ENCODE results near the gene MRRF.
A peak's percentile ranks its signal among the peaks of the same experiment; 100 is the strongest.

MRRF gene

GRCh38 chr9:122331523-122331927 lies 66.8 kb downstream of the MRRF start:
- DNase-seq (ENCODE audit: low read depth in 3 of 3, low spot score in 1 of 3): no peak

GRCh38 chr9:122332083-122332482 lies 67.4 kb downstream of the MRRF start:
- DNase-seq (ENCODE audit: low read depth in 3 of 3, low spot score in 1 of 3): no peak

DNA sequence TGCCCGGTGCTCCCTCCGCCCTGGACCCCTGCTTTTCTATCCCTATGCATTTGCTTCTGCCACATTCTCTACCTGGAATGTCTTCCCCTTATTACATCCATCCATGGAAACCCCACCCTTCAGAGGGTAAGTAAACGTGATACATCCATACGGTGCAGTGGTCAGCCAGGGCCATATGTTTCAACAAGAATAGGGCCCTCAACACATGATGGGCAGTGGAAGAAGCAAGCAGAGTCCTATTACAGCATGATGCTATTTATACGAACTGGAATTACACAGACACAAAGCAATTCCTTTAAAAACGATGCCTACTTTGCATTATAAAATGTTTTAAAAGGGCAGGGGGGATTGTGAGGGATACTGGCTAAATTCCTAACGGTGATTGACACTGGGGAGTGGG lies 68.0 kb downstream of the MRRF start:
- DNase-seq (ENCODE audit: low read depth in 3 of 3, low spot score in 1 of 3): no peak

GRCh38 chr9:122333169-122333808 lies 68.6 kb downstream of the MRRF start:
- no peak for DNase-seq (ENCODE audit: low read depth in 3 of 3, low spot score in 1 of 3)

DNA sequence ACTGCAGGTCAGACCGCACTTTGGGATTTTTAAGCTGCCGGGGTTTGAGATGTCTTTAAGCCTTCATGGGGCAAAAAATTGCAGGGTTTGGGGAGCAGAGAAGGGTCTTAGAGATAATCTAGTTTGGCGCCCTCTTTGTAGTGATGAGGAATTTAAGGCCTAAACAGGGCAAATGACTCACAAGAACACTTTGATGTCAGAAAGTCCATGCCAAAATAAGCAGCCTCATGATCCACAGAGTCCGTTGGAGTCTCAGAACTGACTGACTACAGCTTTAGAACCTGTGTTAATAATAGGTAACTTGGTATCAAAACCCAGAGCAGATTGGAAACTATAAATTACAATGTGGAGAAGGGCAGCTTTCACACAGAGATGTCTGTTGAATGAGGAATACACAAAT lies 70.2 kb downstream of the MRRF start:
- DNase-seq (ENCODE audit: low read depth in 3 of 3, low spot score in 1 of 3): no peak

DNA sequence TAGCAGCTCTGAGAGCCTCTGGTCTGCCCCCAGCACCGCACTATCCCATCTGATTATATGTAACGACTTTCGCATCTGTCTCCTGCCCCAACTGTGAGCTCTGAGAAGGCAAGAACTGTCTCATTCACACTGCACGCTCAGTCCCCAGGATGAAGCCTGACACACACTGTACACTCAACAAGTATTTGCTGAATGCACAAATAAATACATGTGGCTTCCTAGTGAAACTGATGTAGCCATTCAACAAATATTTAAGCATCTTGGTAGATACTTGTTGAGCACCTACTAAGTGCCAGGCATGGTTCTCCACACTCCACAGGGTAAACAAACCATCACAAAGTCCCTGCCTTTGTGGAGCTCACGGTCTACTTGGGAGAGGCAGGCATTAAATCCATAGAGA lies 71.5 kb downstream of the MRRF start:
- DNase-seq (ENCODE audit: low read depth in 3 of 3, low spot score in 1 of 3): no peak

DNA sequence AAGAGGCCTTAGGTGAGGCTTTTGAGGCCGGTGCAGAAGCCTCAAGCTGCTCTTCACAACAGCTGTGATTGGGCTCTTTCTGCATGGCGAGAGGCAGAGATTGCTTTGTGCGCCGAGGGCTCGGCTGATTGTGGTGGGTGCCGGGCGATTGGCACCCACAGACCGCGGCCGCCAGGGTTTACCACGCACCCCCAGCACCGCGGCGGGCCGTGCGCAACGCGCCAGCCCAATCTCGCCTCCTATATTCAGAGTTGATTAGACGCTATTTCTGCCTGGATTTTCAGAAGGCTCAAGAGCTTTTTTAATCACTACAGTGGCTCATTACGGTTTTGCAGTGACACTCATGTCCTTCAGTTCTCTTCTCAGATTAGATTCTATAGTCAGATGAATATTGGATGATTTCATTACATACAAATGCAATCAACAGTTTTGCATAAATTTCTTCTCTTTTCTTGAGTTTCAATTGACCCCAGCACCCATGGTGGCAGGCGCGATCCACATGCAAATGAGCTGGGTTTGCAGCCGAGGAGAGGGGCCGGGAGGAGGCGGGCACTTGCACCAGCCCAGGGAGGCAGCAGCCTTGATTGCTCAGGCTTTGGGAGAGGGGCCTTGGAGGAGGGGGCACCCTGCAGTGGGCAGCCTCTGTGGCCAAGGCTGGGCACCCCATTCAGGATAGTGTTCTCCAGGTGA lies 72.3 kb downstream of the MRRF start:
- DNase-seq (ENCODE audit: low read depth in 3 of 3, low spot score in 1 of 3): no peak

DNA sequence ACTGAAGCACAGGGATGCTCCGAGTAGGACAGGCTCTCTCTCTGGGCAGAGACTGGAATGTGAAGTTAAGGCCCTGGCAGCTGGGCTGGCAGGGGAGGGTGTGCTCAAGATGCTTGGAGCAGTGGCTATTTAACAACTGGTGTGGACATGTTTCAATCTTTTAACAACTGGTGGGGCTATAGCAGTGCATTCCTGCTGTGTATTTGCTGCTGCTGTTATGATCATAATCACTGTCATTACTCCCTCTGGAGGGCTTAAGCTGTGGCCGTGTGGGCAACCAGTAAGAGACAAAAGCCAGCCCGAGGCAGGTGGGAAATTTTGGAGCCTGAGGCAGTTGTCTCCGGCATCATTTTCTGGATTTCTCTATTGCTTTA lies 72.9 kb downstream of the MRRF start:
- DNase-seq (ENCODE audit: low read depth in 3 of 3, low spot score in 1 of 3): no peak

DNA sequence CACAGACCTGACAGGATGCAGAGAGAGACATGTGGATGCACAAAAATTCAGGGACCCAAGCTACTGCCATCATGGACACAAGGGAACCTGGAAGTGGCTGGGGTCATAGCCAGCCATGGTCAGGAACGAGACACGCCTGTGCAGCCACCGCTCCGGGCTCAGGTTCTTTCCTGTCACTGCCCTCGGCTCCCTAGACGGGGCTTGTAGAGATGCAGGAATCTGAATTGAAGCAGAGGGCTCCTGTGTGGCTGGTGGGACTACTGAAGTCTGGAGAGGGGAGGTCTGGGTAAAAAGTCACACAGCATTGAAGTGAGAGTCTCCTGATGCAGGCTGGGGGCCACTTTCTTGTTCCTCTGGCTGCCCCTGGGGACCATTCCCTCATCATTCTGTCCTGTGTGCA lies 73.9 kb downstream of the MRRF start:
- DNase-seq (ENCODE audit: low read depth in 3 of 3, low spot score in 1 of 3): no peak

- no peak for DNase-seq (ENCODE audit: low read depth in 3 of 3, low spot score in 1 of 3)
These were observed 74.3 kb downstream of the MRRF start for GRCh38 chr9:122338994-122339393.

- no peak for DNase-seq (ENCODE audit: low read depth in 3 of 3, low spot score in 1 of 3)
These were observed 74.9 kb downstream of the MRRF start for GRCh38 chr9:122339579-122339978.

DNA sequence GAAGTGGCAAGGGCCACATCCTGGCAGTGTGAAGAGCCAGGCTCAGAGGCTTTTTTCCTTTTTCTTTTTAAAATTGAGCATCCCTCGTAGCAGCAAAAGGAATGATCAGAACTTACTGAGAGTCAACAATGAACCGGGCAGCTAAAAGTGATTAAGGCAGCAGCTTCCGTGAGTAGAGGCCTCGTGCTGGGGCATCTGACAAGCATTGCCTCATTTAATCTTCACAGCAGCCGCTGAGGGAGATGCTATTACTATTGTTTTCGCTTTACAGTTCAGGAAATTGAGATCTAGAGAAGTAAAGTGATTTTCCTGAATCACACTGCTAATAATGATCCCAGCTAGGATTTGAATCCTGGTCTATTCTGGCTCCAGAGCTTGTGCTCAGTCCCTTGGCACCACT lies 75.5 kb downstream of the MRRF start:
- DNase-seq (ENCODE audit: low read depth in 3 of 3, low spot score in 1 of 3): no peak

DNA sequence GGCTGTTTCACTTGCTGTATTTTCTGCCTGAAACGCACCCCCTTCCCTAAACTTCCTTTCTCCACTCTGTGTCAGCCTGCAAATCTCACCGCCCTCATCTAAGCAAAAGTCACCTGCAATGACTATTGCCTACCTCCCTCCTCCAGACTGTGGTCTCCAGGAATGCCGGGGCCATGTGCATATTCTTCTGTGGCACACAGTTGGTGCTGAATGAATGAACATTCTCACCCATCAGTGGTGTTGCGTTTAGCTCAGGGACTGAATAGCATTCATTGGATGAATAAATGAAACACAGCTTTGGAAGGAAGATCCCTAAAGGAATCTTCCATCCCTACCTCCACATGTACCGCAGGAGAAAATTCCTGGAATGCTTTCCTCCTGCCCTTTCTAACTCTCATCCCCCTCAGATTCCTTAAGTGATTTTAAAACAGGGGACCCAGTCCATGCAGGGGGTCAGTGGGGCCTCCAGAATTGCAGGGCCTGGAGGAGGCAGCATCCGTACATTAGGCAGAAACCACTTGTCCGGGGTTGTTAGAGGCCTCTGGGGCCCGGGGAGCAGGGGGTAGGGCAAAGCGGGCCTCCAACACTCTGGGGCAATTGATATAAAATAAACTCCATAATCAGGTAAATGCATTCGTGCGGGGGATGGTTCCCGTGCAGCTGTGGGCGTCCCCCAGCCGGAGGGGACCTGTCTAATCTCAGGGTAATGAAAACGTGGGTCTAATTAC lies 77.8 kb downstream of the MRRF start:
- DNase-seq (ENCODE audit: low read depth in 3 of 3, low spot score in 1 of 3): no peak

GRCh38 chr9:122346478-122347347 lies 82.0 kb downstream of the MRRF start:
- DNase-seq (ENCODE audit: low read depth in 3 of 3, low spot score in 1 of 3): no peak

GRCh38 chr9:122347348-122348287 lies 82.9 kb downstream of the MRRF start:
- no peak for DNase-seq (ENCODE audit: low read depth in 3 of 3, low spot score in 1 of 3)

DNA sequence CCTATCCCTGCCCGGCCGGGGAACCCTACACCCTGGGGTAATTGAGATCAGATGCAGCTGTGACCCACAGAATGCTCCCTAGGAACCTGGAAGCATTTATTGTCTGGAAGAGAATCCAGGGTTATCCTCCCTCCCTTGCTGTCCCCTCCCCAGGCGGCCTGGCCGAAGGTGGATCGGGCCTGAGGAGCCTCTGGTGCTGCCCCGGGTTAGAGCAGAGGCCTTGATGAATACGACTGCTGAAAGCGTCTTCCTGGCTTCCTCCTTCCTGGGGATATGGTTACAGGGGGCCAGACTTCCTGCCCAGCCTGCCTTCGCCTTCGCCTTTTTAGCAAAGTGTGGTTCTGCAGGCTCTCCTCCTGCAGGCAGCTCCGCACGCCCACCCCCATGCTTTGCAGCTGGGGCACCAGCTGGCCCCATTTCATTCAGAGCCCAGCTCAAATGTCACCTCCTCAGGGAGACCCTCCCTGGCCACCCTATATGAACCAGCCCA lies 83.7 kb downstream of the MRRF start:
- no peak for DNase-seq (ENCODE audit: low read depth in 3 of 3, low spot score in 1 of 3)

DNA sequence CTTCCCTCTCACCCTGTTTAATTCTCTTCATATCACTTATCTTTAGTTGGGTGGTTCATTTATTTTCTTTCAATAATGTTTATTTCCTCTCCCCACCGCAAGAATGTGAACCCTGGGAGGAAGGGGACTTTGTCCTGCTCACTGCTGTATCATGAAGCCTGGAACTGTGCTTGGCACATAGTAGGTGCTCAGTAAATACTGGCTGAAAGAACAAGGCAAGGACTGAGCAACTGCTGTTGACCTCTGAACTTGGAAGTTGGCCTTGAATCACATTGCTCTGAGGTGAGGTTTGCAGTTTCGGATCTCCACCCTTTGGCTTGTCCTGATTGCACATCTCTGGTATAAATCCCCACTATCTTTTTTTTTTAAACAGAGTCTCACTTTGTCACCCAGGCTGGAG lies 84.1 kb downstream of the MRRF start:
- DNase-seq (ENCODE audit: low read depth in 3 of 3, low spot score in 1 of 3): no peak

GRCh38 chr9:122349201-122349600 lies 84.5 kb downstream of the MRRF start:
- no peak for DNase-seq (ENCODE audit: low read depth in 3 of 3, low spot score in 1 of 3)

GRCh38 chr9:122350577-122351355 lies 86.1 kb downstream of the MRRF start:
- peak; percentile 43 to 66 (median 54) for DNase-seq (ENCODE audit: low read depth in 3 of 3, low spot score in 1 of 3)
